Neural cell (in vitro differentiated cells): ENCODE data around the gene ACAP3. TPM values are rescaled to one million over a fixed set of nuclear protein-coding genes. Genes with fewer than 3 reads are reported as not detected.
A peak's percentile ranks its signal among the peaks of the same experiment; 100 is the strongest.

Experiments
- H2AFZ ChIP-seq: fragments of 200-600, 300-800 bp; sonication (generic), shearing (Covaris generic); 2 replicates; pipeline ENCODE4 v1.6.0; 2014; ENCODE audit warnings: low read depth, mild to moderate bottlenecking, antibody characterized with exemption, low read length, moderate library complexity
- H3F3A ChIP-seq: fragments of 200-600 bp; shearing (Covaris generic); 2 replicates; pipeline ENCODE4 v1.6.1; 2016; ENCODE audit warnings: mild to moderate bottlenecking, moderate library complexity, mixed read lengths, antibody characterized with exemption, low read length; ENCODE audit not compliant: insufficient read depth, poor library complexity, severe bottlenecking
- H3K27ac ChIP-seq: fragments of 200-600, 300-800 bp; sonication (generic), shearing (Covaris generic); 2 replicates; pipeline ENCODE4 v1.5.1; 2014; ENCODE audit warnings: mild to moderate bottlenecking, low read length, moderate library complexity
- H3K27me3 ChIP-seq: fragments of 300-800, 200-600 bp; sonication (generic), shearing (Covaris generic); 2 replicates; pipeline ENCODE4 v1.6.0; 2014; ENCODE audit warnings: mild to moderate bottlenecking, low read depth, low read length, moderate library complexity; ENCODE audit not compliant: insufficient read depth
- H3K36me3 ChIP-seq: fragments of 300-800, 200-600 bp; sonication (generic), shearing (Covaris generic); 2 replicates; pipeline ENCODE4 v1.5.1; 2014; ENCODE audit warnings: mild to moderate bottlenecking, antibody characterized with exemption, low read length, moderate library complexity; ENCODE audit not compliant: insufficient read depth
- H3K4me2 ChIP-seq: fragments of 300-800, 200-600 bp; sonication (generic), shearing (Covaris generic); 2 replicates; pipeline ENCODE4 v1.6.0; 2014; ENCODE audit warnings: mild to moderate bottlenecking, low read length
- H3K4me3 ChIP-seq: fragments of 300-800, 200-600 bp; sonication (generic), shearing (Covaris generic); 2 replicates; pipeline ENCODE4 v1.5.1; 2014; ENCODE audit warnings: mild to moderate bottlenecking, low read length, moderate library complexity
- H3K79me2 ChIP-seq: fragments of 200-600 bp; shearing (Covaris generic); replicated peaks from 2 replicates; pipeline ENCODE4 v1.6.0; 2014; ENCODE audit warnings: mild to moderate bottlenecking, low read length, moderate library complexity; ENCODE audit not compliant: insufficient read depth
- H3K9ac ChIP-seq: fragments of 300-800, 200-600 bp; sonication (generic), shearing (Covaris generic); 2 replicates; pipeline ENCODE4 v1.6.1; 2016; ENCODE audit warnings: mild to moderate bottlenecking, low read length, mixed read lengths
- H3K9me2 ChIP-seq: fragments of 200-600 bp; shearing (Covaris generic); 2 replicates; pipeline ENCODE4 v1.6.1; 2016; ENCODE audit warnings: mild to moderate bottlenecking, low read length, mixed read lengths; ENCODE audit not compliant: insufficient read depth
- H3K9me3 ChIP-seq: fragments of 200-600, 300-800 bp; sonication (generic), shearing (Covaris generic); 2 replicates; pipeline ENCODE4 v1.6.1; 2016; ENCODE audit warnings: mild to moderate bottlenecking, mixed run types, low read length, moderate library complexity, mixed read lengths
- H4K20me1 ChIP-seq: fragments of 200-600 bp; shearing (Covaris generic); 2 replicates; pipeline ENCODE4 v1.6.1; 2016; ENCODE audit warnings: mild to moderate bottlenecking, mixed run types; ENCODE audit not compliant: insufficient read depth
- CTCF ChIP-seq: fragments of 450-650 bp; IDR thresholded peaks from 2 replicates; pipeline ENCODE4 v1.5.1; 2014; ENCODE audit warnings: antibody characterized with exemption, mild to moderate bottlenecking, moderate library complexity; ENCODE audit not compliant: poor library complexity, severe bottlenecking
- EP300 ChIP-seq: fragments of 450-650 bp; conservative IDR thresholded peaks from 2 replicates; pipeline ENCODE4 v1.6.1; 2014; ENCODE audit warnings: antibody characterized with exemption, mild to moderate bottlenecking, moderate library complexity; ENCODE audit not compliant: poor library complexity, severe bottlenecking
- EZH2 ChIP-seq: fragments of 200-600, 300-800 bp; shearing (Covaris generic), sonication (generic); IDR thresholded peaks from 2 replicates; pipeline ENCODE4 v1.6.1; 2014; ENCODE audit warnings: antibody characterized with exemption, low read length, borderline replicate concordance, mild to moderate bottlenecking; ENCODE audit not compliant: insufficient read depth, poor library complexity, severe bottlenecking
- MXI1 ChIP-seq: fragments of 450-650 bp; conservative IDR thresholded peaks from 2 replicates; pipeline ENCODE4 v1.6.1; 2014; ENCODE audit warnings: antibody characterized with exemption, mild to moderate bottlenecking; ENCODE audit not compliant: poor library complexity, severe bottlenecking
- POLR2AphosphoS5 ChIP-seq: IDR thresholded peaks from 2 replicates; pipeline ENCODE4 v1.6.1; 2012
- RAD21 ChIP-seq: fragments of 450-650 bp; conservative IDR thresholded peaks from 2 replicates; pipeline ENCODE4 v1.6.1; 2014; ENCODE audit warnings: antibody characterized with exemption, mild to moderate bottlenecking, moderate library complexity
- SMC3 ChIP-seq: fragments of 450-650 bp; conservative IDR thresholded peaks from 2 replicates; pipeline ENCODE4 v1.6.1; 2014; ENCODE audit warnings: antibody characterized with exemption, mild to moderate bottlenecking, moderate library complexity; ENCODE audit not compliant: poor library complexity
- TAF1 ChIP-seq: IDR thresholded peaks from 2 replicates; pipeline ENCODE4 v1.6.1; 2012; ENCODE audit warnings: low read depth
- polyA plus RNA-seq: library from polyadenylated mRNA; depleted of rRNA; stranded (reverse); fragments of >200 nt; gene quantifications from 2 replicates; pipeline ENCODE4 v1.2.3, GENCODE V29; 2014
- TF ChIP-seq, protein P1 (sequence below): IDR thresholded peaks from 2 replicates; pipeline ENCODE4 v1.6.1; 2012; ENCODE audit warnings: borderline replicate concordance

The ACAP3 gene
- polyA plus RNA-seq, 1 donor from 2014 or later, result 186 TPM

- Histone ChIP-seq H3K9ac (peak overlapping the region; percentile 95), H3K4me2 (no peak overlapping the region), H4K20me1 (peaks cover 2% of the 10 kb centered on the region), H3K27ac (peak overlapping the region; percentile 85), H3K27me3 (no peaks in the 10 kb centered on the region), H3K36me3 (no peaks in the 10 kb centered on the region), H2AFZ (no peak overlapping the region), H3K9me3 (no peaks in the 10 kb centered on the region), H3K4me3 (peak overlapping the region; percentile 99), H3K9me2 (no peaks in the 10 kb centered on the region), H3F3A (no peaks in the 10 kb centered on the region), H3K79me2 (peaks cover 36% of the 10 kb centered on the region)
- TF ChIP-seq, protein P1, sequence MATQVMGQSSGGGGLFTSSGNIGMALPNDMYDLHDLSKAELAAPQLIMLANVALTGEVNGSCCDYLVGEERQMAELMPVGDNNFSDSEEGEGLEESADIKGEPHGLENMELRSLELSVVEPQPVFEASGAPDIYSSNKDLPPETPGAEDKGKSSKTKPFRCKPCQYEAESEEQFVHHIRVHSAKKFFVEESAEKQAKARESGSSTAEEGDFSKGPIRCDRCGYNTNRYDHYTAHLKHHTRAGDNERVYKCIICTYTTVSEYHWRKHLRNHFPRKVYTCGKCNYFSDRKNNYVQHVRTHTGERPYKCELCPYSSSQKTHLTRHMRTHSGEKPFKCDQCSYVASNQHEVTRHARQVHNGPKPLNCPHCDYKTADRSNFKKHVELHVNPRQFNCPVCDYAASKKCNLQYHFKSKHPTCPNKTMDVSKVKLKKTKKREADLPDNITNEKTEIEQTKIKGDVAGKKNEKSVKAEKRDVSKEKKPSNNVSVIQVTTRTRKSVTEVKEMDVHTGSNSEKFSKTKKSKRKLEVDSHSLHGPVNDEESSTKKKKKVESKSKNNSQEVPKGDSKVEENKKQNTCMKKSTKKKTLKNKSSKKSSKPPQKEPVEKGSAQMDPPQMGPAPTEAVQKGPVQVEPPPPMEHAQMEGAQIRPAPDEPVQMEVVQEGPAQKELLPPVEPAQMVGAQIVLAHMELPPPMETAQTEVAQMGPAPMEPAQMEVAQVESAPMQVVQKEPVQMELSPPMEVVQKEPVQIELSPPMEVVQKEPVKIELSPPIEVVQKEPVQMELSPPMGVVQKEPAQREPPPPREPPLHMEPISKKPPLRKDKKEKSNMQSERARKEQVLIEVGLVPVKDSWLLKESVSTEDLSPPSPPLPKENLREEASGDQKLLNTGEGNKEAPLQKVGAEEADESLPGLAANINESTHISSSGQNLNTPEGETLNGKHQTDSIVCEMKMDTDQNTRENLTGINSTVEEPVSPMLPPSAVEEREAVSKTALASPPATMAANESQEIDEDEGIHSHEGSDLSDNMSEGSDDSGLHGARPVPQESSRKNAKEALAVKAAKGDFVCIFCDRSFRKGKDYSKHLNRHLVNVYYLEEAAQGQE, result no peak
- TF ChIP-seq MXI1, result no peak
- TF ChIP-seq CTCF, result no peak
- no peak for TF ChIP-seq POLR2AphosphoS5
- TF ChIP-seq TAF1, result no peak
- TF ChIP-seq EP300, result no peak
- TF ChIP-seq EZH2, result no peak
- no peak for TF ChIP-seq SMC3
- TF ChIP-seq RAD21, result no peak
These were observed 4.0 kb downstream of the ACAP3 start for GRCh38 chr1:1303736-1304135.

DNA sequence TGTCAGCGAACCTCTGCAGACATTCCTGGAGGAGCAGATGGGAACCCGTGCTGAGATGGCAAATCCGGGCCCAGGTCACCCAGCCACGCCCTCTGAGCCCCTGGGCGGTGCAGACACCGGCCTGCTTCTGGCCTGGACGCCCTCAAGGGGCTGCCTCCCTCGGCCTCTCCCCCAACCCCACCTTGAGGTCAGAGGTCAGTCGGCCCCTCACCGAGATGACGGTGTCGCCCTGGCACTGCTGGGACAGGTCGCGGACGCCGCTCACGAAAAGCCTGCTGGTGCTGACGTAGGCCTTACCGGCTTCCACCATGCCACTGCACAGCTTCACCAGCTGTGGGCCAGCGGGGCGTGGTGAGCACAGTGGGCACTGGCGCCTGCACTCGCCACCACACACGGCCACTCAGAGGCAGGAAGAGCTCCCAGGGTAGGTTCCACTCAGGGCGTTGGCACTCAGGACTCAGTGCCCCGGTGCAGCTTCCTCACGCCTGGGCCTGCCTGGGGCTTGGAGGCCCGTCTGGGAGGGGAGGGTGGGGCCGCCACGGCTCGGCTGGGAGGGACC lies 4.7 kb downstream of the ACAP3 start:
- Histone ChIP-seq H4K20me1 (peaks cover 2% of the 10 kb centered on the region), H3K9ac (no peak overlapping the region), H3F3A (no peaks in the 10 kb centered on the region), H3K36me3 (no peaks in the 10 kb centered on the region), H3K4me2 (no peak overlapping the region), H3K27me3 (no peaks in the 10 kb centered on the region), H3K27ac (no peak overlapping the region), H3K4me3 (no peak overlapping the region), H3K9me3 (no peaks in the 10 kb centered on the region), H2AFZ (no peak overlapping the region), H3K9me2 (no peaks in the 10 kb centered on the region), H3K79me2 (peaks cover 36% of the 10 kb centered on the region)
- TF ChIP-seq TAF1 (no peak), RAD21 (no peak), EZH2 (no peak), POLR2AphosphoS5 (no peak), SMC3 (no peak), MXI1 (no peak)
